Uterus (tissue), 2 donors: ENCODE data around the gene CBFA2T3.

Experiments used
- CTCF ChIP-seq, 4 experiments: fragments of 200-600 bp in 2 of 4; fragments of 450-650 bp in 2 of 4; sonication (generic) in 2 of 4; IDR thresholded peaks; one replicate each; pipeline ENCODE4 v1.5.1; 2016 to 2019; ENCODE audit warnings: antibody characterized with exemption in 4 of 4, mild to moderate bottlenecking in 2 of 4, moderate library complexity in 1 of 4
- POLR2A ChIP-seq, 2 donors: fragments of 450-650 bp; IDR thresholded peaks; one replicate each; pipeline ENCODE4 v1.6.1; 2016; ENCODE audit warnings: antibody characterized with exemption in 2 of 2, mild to moderate bottlenecking in 1 of 2, moderate library complexity in 1 of 2

GRCh38 chr16:88830258-88830657 lies 146.7 kb downstream of the CBFA2T3 start:
- TF ChIP-seq CTCF (IDR thresholded peaks at IDR 0.05) (no peak), POLR2A (IDR thresholded peaks at IDR 0.05) (no peak)
